Central memory CD4-positive, alpha-beta T cell (primary cell): Measurements from ENCODE around the gene HLCS.
A peak's percentile ranks its signal among the peaks of the same experiment; 100 is the strongest.
"Not testable (repeated sequence)": the region's sequence is repeated elsewhere in the genome, so short reads cannot be mapped to it uniquely, and the experiment has no call there.

Source experiments
- DNase-seq: peaks from one replicate; pipeline ENCODE4 v3.0.0; 2022
- total RNA-seq, 3 experiments: gene quantifications; one replicate each; lab custom pipeline; 2026; lab: John Stamatoyannopoulos, UW

HLCS gene
- total RNA-seq = 23.7 to 33.3 (median 26.4) reads per million in 3 experiments

GRCh38 chr21:36966066-36966820 is at the start of gene HLCS:
HLCS (minus strand) TSS chr21:36966669; CDS start chr21:36966638, 31 bp downstream.
- DNase-seq = peak; percentile 74

GRCh38 chr21:37009740-37010341 is 43.4 kb upstream of the HLCS start:
- peak; percentile 69 for DNase-seq

GRCh38 chr21:37008724-37009123 is 42.3 kb upstream of the HLCS start:
- no peak for DNase-seq

- DNase-seq = no peak
Measured at GRCh38 chr21:37006486-37007291, 40.2 kb upstream of the HLCS start, which contains the start of gene RIPPLY3. RIPPLY3 (plus strand) TSS chr21:37006702; CDS start chr21:37006773, 71 bp downstream.

GRCh38 chr21:37005548-37006485 is 39.3 kb upstream of the HLCS start:
- no peak for DNase-seq

GRCh38 chr21:37003917-37004316 is 37.4 kb upstream of the HLCS start:
- DNase-seq = not testable (repeated sequence)

- DNase-seq = not testable (repeated sequence)
Measured at GRCh38 chr21:37002851-37003250, 36.4 kb upstream of the HLCS start.

- no peak for DNase-seq
Measured at GRCh38 chr21:37001441-37001840, 35.0 kb upstream of the HLCS start.

- no peak for DNase-seq
Measured at GRCh38 chr21:37000381-37000780, 33.9 kb upstream of the HLCS start.

- DNase-seq = no peak
Measured at GRCh38 chr21:36999131-36999898, 32.8 kb upstream of the HLCS start.

GRCh38 chr21:36995285-36995684 is 28.8 kb upstream of the HLCS start:
- not testable (repeated sequence) for DNase-seq

- DNase-seq = peak; percentile 19
Measured at GRCh38 chr21:36994501-36995158, 28.2 kb upstream of the HLCS start.

- no peak for DNase-seq
Measured at GRCh38 chr21:36992671-36993070, 26.2 kb upstream of the HLCS start.

- DNase-seq = no peak
Measured at GRCh38 chr21:36990508-36991205, 24.2 kb upstream of the HLCS start.

GRCh38 chr21:36989699-36990507 is 23.4 kb upstream of the HLCS start:
- peak; percentile 75 for DNase-seq

- DNase-seq = not testable (repeated sequence)
Measured at GRCh38 chr21:36989199-36989698, 22.8 kb upstream of the HLCS start.

GRCh38 chr21:36988536-36988935 is 22.1 kb upstream of the HLCS start:
- DNase-seq = no peak

- DNase-seq = no peak
Measured at GRCh38 chr21:36987845-36988244, 21.4 kb upstream of the HLCS start.
